ENCODE data around the gene MYMK. TPM values are rescaled to one million over a fixed set of nuclear protein-coding genes. Genes with fewer than 3 reads are reported as not detected.

MYMK gene
- total and polyA plus RNA-seq, 2 experiments from 2014 or later: not detected

DNA sequence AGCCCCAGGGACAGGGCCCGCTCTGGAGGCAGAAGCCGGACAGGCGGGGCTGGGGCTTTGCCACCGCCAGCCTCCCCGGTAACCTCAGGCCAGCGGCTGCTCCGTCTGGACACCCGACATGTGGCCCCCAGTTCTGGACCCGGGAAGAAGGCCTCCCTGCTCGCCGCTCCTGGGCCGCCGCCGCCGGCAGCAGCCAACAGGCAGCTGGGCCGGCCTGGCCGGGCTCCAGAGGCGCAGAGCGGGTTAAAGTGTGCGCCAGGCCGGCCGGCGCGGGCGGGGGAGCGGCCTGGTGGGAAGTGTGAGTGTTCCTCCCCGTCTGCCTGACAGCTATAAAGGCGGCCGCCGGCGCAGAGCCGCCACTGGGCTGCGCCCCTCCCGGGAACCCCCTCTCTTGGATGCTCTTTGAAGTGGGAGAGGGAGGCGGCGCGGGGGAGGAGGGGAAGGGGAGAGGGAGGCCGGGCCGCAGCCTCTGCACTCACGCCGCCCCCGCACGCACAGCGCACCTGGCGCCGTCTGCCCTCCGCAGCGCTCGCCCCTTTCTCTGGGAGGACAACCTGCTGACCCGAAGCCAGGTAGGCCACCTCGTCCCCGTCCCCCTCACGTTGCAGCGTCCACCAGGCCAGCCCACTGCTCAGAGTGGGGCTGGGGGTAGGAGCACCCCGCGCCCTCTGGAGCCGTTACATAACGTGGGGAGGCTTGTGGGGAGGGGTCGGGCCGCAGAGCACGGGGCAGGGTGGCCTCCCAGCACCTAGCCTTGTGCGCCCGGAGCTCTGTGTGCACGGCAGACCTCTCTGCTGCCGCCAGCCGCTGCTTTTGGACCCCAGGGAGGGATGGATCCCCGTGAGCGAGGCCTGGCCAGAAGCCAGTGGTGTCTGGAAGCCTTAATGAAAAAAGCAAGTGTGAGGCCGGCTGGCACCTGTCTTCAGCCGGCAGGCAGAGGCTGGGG, 9.9 kb upstream of the MYMK start, which contains the start of gene ADAMTSL2 (continued):
- TF ChIP-seq, protein P1, sequence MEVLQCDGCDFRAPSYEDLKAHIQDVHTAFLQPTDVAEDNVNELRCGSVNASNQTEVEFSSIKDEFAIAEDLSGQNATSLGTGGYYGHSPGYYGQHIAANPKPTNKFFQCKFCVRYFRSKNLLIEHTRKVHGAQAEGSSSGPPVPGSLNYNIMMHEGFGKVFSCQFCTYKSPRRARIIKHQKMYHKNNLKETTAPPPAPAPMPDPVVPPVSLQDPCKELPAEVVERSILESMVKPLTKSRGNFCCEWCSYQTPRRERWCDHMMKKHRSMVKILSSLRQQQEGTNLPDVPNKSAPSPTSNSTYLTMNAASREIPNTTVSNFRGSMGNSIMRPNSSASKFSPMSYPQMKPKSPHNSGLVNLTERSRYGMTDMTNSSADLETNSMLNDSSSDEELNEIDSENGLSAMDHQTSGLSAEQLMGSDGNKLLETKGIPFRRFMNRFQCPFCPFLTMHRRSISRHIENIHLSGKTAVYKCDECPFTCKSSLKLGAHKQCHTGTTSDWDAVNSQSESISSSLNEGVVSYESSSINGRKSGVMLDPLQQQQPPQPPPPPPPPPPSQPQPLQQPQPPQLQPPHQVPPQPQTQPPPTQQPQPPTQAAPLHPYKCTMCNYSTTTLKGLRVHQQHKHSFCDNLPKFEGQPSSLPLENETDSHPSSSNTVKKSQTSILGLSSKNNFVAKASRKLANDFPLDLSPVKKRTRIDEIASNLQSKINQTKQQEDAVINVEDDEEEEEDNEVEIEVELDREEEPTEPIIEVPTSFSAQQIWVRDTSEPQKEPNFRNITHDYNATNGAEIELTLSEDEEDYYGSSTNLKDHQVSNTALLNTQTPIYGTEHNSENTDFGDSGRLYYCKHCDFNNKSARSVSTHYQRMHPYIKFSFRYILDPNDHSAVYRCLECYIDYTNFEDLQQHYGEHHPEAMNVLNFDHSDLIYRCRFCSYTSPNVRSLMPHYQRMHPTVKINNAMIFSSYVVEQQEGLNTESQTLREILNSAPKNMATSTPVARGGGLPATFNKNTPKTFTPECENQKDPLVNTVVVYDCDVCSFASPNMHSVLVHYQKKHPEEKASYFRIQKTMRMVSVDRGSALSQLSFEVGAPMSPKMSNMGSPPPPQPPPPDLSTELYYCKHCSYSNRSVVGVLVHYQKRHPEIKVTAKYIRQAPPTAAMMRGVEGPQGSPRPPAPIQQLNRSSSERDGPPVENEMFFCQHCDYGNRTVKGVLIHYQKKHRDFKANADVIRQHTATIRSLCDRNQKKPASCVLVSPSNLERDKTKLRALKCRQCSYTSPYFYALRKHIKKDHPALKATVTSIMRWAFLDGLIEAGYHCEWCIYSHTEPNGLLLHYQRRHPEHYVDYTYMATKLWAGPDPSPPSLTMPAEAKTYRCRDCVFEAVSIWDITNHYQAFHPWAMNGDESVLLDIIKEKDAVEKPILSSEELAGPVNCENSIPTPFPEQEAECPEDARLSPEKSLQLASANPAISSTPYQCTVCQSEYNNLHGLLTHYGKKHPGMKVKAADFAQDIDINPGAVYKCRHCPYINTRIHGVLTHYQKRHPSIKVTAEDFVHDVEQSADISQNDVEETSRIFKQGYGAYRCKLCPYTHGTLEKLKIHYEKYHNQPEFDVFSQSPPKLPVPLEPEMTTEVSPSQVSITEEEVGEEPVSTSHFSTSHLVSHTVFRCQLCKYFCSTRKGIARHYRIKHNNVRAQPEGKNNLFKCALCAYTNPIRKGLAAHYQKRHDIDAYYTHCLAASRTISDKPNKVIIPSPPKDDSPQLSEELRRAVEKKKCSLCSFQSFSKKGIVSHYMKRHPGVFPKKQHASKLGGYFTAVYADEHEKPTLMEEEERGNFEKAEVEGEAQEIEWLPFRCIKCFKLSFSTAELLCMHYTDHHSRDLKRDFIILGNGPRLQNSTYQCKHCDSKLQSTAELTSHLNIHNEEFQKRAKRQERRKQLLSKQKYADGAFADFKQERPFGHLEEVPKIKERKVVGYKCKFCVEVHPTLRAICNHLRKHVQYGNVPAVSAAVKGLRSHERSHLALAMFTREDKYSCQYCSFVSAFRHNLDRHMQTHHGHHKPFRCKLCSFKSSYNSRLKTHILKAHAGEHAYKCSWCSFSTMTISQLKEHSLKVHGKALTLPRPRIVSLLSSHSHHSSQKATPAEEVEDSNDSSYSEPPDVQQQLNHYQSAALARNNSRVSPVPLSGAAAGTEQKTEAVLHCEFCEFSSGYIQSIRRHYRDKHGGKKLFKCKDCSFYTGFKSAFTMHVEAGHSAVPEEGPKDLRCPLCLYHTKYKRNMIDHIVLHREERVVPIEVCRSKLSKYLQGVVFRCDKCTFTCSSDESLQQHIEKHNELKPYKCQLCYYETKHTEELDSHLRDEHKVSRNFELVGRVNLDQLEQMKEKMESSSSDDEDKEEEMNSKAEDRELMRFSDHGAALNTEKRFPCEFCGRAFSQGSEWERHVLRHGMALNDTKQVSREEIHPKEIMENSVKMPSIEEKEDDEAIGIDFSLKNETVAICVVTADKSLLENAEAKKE (CRISPR knock-in tag; IDR thresholded peaks at IDR 0.05): no peak
- TF ChIP-seq REST (IDR thresholded peaks at IDR 0.05; ENCODE audit: unreplicated experiment): no peak

GRCh38 chr9:133533857-133534256, 9.1 kb upstream of the MYMK start:
- H3K27ac Mint-ChIP-seq: no peak overlapping the region
- no peaks in the 10 kb centered on the region for H3K9me2 ChIP-seq (ENCODE audit: insufficient read depth)
- peaks cover 9% of the 10 kb centered on the region; the same call in 1 of the 2 replicates for H3K27me3 ChIP-seq (ENCODE audit: insufficient read depth)
- ATAC-seq: no peak
- H3F3A ChIP-seq (replicated peaks; ENCODE audit: low read depth): 0 out of 2 replicates have a peak, but pooled peaks cover 4% of the 10 kb centered on the region
- no peaks in the 10 kb centered on the region for H3K79me2 ChIP-seq (replicated peaks; ENCODE audit: insufficient read depth)
- peak overlapping the region; percentile 56; the same call in 1 of the 2 replicates for H3K4me3 ChIP-seq
- peaks cover 19% of the 10 kb centered on the region; the same call in 2 of the 3 replicates for H3K4me1 Mint-ChIP-seq
- H3K4me1 ChIP-seq (ENCODE audit: insufficient read depth): peaks cover 10% of the 10 kb centered on the region; the same call in 1 of the 2 replicates
- no peaks in the 10 kb centered on the region for H3K9me3 Mint-ChIP-seq
- no peaks in the 10 kb centered on the region for H3K36me3 ChIP-seq (ENCODE audit: insufficient read depth)
- peak overlapping the region; percentile 80 for H3K4me2 ChIP-seq
- H3K27me3 Mint-ChIP-seq (ENCODE audit: insufficient read depth, low read depth, poor library complexity): peaks cover 20% of the 10 kb centered on the region
- H4K20me1 ChIP-seq (replicated peaks; ENCODE audit: insufficient read depth): no peaks in the 10 kb centered on the region
- no peak overlapping the region for H3K27ac ChIP-seq (ENCODE audit: low read depth)
- no peaks in the 10 kb centered on the region for H3K36me3 Mint-ChIP-seq (ENCODE audit: low read depth)
- no peak for DNase-seq (ENCODE audit: low spot score)
- H2AFZ ChIP-seq: peak overlapping the region; percentile 96
- H3K4me3 Mint-ChIP-seq: peak overlapping the region; percentile 58
- TF ChIP-seq, protein P1 (CRISPR knock-in tag; IDR thresholded peaks at IDR 0.05): no peak
- no peak for TF ChIP-seq EZH2phosphoT487 (IDR thresholded peaks at IDR 0.05; ENCODE audit: unreplicated experiment)

Measured in GM23338 (cell line).